HG02623 (cell line): ENCODE measurements around the gene PCGF2.

Experiments used
- ATAC-seq: cut with Tn5 transposase; IDR thresholded peaks from one replicate; pipeline ENCODE4 v1.9.1; 2021; ENCODE audit warnings: moderate library complexity; ENCODE audit not compliant: unreplicated experiment

PCGF2 gene

DNA sequence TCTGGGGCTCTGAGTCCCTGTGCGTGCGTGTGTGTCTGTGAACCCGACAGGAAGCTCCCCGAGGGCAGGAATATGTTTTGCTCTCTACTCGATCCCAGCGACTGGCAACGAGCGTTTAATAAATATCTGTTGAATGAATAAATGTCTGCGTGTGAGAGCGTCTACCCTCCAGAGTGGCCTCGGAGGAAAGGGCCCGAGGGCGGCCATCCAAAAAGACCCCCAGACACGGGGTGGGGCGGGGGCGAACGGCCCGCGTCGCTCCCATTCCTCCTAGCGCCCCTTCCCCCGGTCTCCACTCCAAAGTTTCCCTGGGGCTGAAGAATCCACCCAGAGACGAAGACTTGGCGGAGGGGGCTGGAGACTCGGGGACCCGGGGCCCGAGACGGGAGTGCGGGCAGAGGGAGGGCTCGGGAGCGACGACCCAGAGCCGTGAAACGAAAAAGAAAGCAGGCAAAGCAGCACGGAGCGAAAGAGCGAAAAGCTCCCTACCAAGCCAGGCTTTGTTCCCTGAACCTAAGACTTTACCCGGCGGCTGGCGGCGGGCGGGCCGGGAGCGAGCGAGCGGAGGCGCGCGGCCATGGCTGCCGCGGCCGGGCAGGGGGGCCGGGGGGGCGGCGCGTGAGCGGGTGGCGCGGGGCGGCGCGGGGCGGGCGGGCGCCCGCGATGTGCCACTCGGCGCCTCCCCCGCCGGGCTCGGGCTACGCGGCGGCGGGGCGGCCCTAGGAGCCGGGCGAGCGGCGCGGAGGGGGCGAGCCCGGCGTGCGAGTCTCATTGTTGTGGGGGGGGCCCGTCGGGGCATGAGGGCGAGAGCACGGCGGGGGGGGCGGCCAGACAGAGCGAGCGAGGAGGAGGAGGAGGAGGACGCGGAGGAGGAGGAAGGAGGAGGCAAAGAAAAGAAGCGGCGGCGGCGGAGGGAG, 43.3 kb downstream of the PCGF2 start, which contains the start of gene MLLT6:
TSS of gene MLLT6 (plus strand) at position 668 of the 917 bp plus-strand sequence. CDS start 360 bp downstream, outside the sequence.
- ATAC-seq = no peak

- ATAC-seq = no peak
Observed at GRCh38 chr17:38703742-38704605, 44.2 kb downstream of the PCGF2 start.

DNA sequence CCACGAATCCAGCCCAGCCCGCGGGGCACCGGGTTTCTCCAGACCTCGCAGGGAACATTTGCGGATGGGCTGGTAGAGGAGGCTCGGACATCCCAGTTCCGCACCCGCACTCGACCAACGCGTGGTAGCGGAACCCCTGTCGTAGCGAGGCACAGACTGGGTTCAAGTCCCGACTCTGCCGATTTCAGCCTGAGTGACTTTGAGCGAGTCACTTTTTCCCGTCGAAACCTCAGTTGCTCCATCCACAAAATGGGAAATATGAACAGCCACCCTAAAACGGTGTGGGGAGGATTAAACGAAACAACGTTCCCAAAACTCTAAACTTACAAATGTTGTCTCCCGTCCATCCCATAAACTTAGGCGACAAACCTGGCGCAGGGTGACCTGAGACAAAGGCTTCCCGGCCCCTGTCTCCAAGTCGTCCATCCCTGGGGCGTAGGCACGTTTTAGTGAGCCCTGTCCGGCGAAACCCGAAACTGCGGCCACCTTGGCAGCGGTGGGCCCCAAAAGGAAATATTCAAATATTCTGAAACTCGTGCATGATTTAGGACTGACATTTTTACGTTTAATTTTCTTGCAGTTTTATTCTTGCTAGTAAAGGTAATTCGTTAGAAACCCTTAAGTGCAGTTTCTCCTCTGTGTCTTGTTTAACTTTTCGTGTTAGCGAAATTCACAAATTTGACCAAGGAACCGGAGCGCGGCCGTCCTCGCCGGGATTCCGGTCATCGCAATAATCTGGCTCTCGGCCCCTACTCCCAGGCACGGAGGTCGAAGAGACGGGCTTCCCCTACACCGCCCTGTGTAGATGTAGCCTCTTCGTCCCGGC, 45.0 kb downstream of the PCGF2 start:
- no peak for ATAC-seq

DNA sequence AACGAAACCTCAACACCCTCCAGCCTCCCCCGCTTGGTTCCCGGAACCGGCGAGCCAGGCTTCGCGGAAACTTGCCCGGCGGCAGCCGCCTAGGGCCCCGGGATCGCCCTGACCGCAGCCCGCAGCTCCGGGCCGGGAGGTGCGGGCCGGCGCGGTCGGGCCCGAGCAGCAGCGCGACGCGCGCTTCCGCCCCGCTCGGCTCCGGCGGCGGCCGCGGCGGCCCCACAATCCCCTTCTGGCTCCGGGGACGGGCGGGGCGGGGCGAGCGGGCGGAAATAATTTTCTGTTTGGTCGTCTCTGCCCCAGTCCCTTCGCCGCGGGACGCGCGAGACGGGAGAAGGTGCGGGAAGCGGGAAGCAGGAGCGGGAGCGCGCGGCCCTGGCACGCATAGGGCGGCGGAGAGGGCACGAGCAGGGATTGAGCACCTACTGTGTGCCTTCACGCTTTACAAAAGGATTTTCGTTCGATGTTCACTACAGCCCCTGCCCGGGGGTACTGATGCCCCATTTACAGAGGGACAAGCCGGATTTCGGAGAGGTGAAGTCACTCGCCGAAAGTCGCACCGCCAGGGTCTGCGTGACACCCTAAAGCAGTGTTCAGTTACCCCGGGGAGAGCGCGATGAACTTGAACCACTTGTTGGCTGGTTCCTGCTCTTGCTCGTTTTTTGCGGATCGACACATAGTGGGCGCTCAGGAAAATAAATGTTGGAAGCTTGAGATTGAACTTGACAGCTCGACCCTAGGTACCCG, 45.8 kb downstream of the PCGF2 start:
- ATAC-seq = peak; percentile 27

DNA sequence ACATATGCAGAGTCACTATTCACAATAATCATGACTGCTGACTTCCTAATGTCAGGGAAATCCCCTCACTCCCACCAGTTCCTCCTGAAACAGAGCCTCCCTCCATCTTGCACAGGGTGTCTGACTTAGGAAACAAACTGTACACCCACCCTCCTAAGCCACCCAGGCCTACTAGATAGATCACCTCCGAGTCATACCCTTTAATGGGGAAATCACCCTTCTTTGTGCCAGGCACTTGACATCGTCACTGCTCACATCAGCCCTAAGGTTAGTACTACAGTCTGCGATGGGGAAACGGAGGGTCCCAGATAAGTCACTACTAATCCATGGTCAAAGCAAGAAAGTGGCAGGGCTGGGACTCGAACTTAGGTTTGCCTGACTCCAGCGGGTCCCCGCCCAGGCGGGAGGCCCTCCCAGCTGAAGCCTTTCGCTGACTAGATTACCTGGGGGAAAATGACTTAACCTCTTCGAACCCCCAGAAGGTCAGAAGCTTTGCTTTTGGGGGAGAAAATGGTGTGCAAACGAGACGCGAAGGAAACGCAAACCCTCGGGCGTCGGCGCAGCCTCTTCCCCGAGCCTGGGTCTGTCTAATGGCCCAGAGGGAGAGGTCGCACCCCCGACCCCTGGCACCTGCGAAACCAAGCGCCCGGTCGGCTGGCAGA, 46.5 kb downstream of the PCGF2 start:
- ATAC-seq = peak; percentile 21

GRCh38 chr17:38698760-38699159, 49.4 kb downstream of the PCGF2 start:
- no peak for ATAC-seq

DNA sequence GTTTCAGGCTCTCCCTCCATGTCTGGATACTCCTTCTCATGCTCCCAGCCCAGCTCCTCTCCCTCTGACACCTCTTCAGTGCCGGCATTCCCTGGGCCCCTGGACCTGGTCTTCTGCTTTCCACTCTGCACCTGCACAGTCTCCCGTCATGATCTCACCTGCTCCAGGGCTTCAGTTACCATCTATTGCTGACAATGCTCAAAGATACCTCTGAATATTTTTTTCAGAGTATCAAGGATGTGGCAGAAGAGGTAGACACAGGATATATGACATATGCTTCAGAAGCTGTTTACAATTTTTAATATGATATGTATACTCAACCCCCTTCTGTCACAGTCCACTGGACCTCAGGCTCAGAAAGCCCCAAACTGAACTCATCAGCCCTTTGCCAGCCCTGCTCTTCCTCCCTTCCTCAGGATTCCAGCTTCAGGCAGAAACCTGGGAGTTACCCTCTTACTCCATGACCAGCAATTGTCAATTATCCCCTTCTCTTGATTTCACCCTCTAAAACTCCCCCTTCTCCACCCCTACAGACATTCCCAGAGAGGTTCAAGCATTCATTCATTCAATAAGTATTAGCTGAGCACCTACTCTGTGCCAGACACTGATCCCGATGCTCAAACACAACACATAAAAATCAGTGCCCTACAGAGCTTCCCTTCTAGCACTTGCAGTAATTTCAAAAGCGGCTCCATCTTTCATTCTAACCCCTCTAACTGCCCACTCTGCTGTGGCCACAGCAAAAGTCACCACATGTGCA, 50.9 kb downstream of the PCGF2 start:
- no peak for ATAC-seq

GRCh38 chr17:38693700-38694329, 54.3 kb downstream of the PCGF2 start:
- no peak for ATAC-seq

- no peak for ATAC-seq
Observed at GRCh38 chr17:38691154-38691553, 57.0 kb downstream of the PCGF2 start.

GRCh38 chr17:38690386-38690785, 57.8 kb downstream of the PCGF2 start:
- ATAC-seq = no peak

DNA sequence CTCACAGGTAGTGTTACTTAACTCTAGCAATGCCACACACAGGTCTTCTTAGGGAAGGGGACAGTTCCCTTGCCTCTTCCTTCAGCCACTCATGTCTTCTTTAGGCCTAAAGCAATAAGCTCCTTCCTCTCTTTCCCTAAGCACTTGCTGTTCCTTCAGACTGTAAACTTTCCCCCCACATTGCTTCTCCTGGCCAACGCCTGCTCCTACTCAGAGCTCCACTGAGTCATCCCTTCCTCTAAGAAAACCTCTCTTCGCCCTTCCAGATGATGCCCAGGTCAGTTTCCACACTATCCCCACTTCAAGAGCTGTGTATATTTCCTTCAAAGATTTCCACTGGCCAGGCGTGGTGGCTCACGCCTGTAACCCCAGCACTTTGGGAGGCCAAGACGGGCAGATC, 60.9 kb downstream of the PCGF2 start:
- no peak for ATAC-seq

- ATAC-seq = no peak
Observed at GRCh38 chr17:38685491-38685890, 62.6 kb downstream of the PCGF2 start.
